Activated T-cell treated with anti-CD3 and anti-CD28 coated beads for 4 hours (primary cell): ENCODE data around the gene TP53TG5.
A peak's percentile ranks its signal among the peaks of the same experiment; 100 is the strongest.

Experiments used
- DNase-seq: peaks from one replicate; pipeline ENCODE4 v3.0.0-alpha.2; 2020

Gene TP53TG5

DNA sequence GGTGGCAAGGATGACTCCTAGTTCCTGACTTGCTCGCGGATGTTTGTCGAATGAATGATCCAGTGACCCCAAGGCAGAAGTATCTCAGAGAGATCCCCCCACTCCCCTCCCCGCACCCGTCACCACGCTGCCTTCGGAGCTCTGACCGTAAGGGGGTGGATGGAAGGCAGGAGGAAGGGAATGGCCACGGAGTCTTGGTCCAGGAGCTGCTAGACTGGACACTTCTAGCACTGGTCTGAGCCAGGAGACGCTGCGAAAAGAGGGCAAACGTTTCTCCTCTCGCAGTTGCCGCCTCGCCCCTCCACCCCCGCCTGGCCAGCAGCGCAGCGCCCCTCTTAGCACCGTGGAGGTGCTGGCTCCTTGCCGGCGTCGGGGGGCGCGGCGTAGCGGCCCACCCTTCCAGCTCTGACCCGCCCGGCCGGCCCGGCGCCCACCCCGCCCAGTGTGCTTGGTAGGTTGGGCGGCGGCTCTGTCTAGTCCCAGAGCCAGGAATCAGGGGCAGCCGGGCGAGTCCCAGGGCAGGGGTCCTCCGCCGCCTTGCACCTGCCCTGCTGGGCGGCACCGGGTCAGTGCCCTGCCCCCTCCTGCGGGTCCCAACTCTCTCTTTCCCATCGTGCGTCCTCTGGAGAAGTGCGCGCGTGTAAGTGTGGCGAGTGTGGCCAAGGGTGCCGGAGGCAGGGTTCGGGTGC is 27.6 kb upstream of the TP53TG5 start:
- DNase-seq: no peak

DNA sequence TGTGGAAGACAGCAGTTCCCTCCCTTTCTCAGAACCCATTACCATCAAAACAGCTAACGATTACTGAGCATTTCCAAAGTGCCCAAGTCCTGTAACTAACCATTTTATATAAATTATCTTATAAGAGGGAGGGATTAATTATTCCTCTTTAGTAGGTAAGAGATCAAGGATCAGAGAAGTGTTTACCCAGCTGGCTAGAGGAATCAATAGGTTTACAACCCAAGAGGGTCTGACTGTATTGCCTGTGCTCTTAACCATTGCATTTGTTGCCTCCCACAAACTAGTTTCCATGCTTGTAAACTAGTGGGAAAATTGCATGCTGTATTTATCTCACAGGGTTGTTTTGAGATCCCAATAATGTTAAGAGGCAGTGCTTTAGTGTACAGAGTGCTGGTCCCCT is 26.3 kb upstream of the TP53TG5 start:
- DNase-seq: no peak

DNA sequence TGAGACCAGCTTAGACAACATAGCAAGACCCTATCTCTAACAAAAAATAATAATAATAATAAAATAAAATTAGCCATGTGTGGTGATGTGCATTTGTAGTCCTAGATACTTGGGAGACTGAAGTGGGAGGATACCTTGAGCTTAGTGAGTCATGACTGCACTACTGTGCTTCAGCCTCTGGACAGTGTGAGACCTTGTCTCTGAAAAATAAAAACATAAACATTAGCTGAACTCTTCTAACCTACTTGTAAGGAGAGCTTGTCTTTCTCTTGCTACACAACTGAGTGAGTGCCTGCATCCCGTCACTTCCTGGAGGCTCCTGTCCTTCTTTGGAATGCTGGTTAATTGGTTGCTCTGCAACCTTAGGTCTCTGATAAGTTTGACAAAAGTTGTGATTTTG is 24.8 kb upstream of the TP53TG5 start:
- DNase-seq: no peak

DNA sequence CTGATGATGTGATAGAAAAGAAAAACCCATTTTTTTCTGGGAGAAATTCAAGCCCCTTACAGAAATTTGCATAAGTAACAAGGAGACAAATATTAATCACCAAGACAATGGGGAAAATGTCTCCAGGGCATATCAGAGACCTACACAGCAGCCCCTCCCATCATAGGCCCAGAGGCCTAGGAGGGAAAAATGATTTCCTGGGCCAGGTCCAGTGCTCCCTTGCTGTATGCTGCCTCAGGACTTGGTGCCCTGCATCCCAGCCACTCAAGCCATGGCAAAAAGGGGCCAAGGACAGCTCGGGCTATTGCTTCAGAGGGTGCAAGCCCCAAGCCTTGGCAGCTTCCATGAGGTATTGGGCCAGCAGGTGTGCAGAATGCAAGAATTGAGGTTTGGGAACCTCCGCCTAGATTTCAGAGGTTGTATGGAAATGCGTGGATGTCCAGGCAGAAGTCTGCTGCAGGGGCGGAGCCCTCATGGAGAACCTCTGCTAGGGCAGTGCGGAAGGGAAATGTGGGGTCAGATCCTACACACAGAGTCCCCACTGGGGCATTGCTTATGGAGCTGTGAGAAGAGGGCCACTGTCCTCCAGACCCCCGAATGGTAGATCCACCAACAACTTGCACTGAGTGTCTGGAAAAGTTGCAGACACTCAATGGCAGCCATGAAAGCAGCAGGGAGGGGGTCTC is 22.4 kb upstream of the TP53TG5 start:
- no peak for DNase-seq

DNA sequence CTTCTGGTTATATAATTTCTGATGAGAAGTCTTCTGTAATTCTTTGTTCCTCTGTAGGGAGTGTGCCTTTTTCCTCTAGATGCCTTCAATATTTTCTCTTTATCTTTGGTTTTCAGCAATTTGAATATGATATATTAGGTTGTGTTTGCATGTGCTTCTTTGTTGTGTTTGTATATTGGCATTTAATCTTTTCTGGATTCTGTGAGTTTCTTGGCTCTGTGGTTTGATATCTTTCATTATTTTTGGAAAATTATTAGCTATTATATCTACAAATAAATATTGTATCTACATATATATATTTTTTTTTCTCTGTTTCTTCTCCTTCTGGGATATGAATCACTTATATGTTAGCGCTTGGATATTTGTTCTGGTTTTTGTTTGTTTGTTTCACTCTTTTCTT is 20.9 kb upstream of the TP53TG5 start:
- DNase-seq: no peak

DNA sequence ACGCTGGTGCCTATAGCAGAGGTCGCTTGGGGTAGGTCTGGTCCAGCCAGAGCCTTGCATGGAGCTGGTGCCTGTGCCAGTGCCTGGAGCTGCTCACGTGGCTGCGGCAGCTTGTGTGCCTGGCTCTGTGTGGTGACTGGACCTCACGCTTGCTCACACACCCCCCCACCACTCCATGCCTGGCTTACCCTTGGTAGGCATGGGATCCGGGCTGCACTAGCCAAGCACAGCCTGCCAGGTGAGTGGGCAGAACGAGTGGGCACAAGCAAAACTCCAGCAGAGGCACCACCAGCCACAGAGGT is 16.9 kb upstream of the TP53TG5 start:
- no peak for DNase-seq

DNA sequence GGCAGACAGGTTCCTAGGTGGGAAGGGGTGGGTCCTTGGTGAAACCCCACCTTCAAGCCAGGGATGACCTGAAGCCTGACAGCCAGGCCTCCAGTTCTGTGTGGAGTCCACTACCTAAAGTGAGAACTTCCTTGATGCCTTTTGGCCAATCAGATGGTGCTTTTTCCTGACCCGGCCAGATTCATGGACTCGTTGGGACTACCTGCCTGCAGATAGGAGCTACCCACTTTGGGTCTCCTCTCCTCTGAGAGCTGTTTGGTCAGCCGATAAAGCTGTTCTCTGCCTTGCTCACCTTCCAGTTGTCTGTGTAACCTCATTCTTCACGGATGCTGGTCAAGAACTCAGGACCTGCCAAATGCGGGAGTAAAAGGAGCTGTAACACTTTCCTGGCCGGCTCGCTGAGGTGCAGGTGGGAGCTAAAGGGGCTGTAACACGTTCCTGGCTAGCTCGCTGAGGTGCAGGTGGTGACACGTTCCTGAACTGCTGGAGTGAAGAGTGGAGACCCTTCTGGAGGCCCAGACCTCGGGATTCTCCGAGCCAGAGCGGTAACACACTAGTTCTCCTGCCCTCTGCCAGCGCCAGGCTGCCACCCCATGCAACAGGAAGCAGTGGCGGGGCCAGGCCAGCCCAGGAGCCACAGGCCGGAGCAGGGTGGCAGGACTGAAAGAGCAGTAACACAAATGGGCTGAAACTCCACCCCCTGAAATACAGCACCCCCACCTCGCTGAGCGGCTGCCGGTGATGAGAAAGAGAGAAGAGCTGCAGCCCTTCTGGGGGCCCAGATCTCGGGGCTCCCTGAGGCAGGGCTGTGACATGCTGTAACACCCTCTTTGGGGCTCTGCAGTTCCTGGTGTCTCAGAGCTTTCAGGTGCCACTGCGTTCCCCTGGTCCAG is 16.3 kb upstream of the TP53TG5 start:
- no peak for DNase-seq

DNA sequence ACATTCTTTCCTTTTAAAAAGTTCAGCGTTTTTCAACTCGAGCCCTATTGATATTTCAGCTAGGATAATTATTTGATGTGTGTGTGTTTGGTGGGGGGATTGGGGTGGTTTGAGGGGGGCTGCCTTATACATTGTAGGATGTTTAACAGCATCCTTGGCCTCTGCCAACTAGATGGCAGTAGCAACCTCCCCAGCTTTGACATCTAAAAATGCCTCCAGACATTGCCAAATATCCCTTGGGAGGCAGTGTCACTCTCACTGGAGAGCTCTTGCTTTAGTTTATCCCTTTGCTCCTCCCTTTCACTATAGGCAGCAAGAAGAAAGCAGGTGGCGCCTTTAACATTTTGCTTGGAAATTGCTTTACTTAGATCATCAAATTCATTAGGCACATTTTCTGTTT is 14.6 kb upstream of the TP53TG5 start:
- no peak for DNase-seq

DNA sequence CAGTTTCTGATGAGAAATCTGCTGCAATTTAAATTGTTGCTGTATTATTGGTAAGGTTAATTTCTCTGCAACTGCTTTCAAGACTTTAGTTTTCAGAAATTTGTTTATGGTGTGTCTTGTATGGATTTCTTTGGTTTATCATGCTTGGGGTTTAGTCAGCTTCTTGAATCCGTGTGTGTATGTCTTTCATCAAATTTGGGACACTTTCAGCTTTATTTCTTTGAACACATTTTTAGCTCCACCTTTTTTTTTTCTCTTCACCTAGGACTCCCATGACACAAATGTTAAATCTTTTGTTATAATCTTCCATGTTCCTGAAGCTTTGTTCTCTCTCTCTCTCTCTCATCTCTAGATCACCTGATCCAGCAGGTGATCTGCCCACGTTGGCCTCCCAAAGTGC is 13.4 kb upstream of the TP53TG5 start:
- DNase-seq: no peak

DNA sequence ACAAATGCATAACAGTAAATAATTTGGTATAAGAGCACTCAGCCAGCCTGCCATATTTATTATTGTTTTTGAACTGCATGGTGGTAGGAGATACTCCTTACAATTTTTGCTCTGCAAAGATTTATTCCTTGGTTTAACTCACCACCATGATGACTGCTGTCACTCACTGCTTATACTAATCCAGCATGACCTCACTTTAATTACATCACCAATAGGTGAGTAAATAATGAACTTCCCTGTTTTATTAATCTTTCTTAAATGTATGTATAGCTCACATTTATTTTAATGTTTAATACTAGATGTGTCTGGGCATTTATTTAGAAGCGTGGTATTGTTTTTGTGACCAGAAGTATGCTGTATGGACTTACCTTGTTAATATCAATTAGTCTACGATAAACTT is 12.8 kb upstream of the TP53TG5 start:
- DNase-seq: no peak

DNA sequence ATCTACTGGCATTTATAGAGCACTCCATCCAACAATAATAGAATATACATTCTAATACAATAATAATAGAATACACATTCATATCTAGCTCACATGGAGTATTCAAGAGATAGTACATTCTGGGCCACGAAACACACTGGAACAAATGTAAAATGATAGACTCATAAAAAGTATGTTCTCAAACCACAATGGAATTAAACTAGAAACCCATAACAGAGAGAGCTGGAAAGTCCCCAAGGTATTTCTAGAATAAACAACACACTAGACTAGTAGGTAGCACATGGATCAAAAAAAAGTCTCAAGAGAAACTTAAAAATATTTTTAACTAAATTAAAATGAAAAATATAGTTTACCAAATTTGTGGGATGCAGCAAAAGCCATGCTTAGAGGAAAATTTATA is 9.1 kb upstream of the TP53TG5 start:
- no peak for DNase-seq

DNA sequence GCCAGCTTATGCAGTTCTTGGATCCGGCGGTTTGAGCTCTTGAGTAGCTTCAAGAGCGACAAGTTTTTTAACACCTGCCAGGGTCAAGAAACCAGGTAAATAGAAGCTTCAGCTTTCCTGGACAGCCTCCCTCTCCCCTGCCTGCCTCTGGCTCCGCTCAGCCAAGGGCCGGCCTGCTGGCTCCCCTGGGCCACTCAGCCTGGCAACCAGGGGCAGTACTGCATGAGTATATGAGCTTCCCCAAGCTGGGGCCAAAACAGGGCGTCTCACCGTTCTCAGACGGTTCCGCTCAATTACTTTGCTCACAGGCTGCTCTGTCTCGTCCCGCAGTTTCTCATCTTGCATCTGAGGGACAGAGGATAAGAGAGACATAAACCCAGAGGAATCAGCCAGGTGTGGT is 856 bp downstream of the TP53TG5 start:
- no peak for DNase-seq

DNA sequence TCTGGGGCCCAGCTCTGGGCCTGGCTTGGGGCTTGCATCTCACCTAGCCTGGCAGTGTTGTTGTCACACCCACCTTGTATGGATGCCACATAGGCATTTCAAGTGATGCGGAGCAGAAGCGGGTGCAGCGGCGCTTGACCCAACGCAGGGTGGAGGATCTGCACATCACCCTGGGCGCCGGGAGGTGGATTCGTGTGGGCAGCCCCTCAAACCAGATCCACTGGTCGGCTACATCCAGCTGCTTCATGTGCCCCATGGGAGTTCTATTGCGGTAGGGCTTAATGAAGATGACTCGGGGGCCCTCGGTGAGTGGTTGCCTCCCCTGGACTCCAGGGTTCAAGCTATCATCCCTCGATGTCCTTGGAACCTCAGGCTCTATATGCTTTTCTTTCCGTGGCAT is 3.2 kb downstream of the TP53TG5 start:
- DNase-seq: no peak

DNA sequence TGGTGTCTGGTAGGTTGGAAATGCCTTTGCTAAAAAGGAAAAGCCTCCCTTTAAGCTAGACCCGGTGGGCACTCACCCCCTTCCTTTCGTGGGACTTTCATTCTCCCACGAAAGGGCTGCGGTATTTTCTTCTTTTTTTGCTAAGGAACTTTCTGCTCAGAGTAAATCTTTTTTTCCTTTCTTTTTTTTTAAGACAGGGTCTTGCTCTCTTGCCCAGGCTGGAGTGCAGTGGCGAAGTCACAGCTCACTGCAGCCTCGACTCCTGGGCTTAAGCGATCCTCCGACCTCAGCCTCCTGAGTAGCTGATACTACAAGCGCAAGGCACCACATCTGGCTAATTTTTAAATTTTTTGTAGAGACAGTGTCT is 4.0 kb downstream of the TP53TG5 start:
- DNase-seq: no peak

DNA sequence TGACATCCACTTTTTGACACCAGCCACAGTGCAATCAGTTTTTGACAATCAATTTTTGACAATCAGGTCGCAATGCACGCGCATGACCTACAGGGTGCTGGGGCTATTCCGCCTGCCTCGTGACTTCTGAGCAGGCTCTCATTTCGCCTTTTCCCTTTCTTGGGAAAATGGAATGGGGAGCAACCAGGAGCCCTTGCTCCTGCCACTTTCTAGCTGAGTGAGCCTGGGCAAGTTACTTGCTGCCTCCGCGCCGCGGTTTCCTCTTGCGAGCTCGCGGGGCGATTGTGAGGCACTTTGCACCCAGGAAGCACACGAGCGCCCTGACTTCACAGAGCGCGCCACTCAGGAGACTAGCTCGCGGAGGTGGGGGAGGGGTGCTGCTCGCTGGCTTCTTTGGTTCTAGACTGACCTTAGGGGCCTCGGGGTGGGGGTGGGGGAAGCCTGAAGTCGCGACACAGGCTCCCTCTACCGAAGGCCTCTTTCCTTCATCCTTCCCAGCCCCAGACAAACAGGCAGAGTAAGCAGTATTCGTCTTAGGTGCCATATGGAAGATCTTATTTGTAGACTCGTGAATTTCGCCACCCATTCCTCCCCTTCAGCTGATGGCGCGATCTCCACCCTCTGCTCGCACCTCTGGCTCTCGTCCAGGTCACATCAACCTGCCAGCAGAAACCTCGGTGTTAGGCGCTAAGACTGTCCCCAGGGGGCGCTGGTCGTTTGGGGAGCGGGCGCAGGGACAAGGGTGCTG is 4.6 kb downstream of the TP53TG5 start:
- peak; percentile 93 for DNase-seq

DNA sequence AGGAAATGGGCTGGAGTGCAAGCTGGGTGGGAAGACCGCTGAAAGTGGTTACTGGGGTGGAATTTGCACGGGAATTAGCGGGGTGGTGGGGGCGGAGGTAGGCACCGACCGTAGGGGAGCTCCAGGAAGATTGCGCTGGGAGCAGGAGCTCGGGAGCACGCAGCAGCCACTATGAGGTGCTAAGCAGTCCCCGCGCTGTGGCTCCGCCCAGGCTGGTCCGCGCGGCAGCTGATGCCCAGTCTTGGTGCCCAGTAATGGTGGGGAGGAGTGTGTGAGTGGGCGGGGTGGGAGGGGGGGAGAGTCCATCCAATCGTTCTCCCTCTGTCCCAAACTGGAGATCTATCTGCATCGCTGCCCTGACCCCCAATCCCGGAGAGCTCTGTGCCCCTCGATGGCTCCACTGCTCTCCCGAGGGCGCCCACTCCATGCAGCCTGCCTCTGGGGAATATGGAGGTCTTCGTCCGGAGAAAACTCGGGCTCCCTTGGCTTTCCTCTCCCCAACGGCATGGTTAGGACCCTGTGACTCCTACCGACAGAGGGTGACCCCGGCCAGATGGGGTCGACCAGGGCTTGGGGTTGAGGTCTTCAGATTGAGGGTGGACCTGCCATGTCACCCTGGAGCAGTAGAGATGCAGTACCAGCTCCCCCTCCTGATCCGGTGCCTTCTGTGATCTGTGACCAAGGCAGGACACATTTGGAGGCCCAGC is 5.3 kb downstream of the TP53TG5 start:
- no peak for DNase-seq

DNA sequence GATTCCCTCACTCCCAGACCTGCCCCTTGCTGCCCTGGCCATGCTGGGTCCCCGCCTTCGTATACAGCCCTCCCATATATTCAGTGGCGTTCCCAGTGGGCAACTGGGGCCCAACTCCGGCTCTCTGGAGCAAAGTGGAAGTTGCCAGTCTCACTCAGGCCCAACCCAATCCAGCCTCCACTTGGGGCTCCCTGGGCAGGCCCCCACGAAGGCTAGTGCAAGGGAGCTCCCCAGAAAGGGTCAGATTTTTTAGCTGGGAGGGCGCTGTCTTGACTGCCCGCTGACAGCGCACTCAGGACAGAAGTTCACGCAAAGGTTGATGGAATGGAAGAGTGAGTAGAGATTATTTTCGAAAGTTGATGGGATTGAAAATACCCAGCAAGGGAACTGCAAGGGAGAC is 5.9 kb downstream of the TP53TG5 start:
- no peak for DNase-seq

DNA sequence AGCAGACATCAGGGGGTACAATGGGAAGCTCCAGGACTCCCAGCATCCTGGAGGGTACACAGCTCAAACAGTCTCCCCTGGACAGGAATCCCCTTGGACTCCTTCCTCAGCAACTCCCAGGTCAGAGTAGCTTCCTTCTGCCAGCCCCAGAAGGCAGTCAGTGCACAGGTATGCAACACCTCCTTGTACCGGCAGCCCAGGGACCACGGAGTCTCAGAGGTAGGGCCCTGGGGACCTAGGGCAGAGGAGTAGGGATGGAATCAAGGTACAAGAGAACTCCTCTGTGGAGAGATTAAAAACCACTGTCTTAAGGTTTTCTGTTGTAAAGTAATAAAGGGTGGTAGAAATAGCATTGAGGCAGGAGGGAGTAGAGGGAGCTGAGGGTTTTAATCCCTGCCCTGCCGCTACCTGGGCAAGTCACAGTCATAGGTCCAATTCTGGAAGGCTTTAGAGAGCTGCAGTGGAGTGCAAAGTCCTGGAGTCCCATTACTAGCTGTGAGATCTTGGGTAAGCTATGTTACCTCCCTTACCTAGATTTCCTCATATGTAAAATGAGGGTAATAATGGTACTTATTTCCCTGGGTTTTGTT is 7.5 kb downstream of the TP53TG5 start:
- no peak for DNase-seq

DNA sequence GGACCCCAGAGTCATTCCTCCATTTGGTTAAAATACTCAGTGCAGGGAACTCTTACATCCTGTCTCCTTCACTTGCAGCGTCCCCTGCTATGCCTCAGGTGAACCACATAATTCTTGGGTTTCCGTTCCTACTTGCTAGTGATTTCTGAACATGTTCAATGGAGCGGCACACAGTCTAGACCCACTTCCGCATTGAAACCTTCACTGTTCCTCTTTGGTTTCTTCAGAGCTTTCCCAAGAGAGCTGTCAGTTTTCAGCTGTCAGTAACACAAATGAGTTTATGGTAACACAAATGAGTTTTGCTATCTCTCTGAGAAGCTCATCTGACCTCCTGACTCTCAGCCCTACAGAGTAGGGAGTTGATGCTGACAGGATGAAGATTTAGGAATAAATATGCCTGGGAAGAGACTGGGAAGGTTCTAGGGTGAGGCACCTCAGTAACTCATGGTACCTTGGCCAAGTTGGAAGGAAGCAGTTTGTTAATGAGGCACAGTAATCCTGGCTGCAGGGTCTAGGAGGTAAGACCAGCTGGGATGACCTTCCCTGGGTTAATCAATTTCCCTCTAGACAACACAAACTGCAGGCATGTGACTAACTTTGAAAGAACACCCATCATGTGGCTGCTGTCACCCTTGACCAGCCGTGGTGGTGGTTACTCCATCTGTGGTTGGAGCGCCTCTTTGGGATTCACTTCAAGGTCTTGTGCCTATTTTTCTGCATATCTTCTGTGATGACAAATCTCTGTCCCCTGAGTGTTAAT is 9.7 kb downstream of the TP53TG5 start:
- DNase-seq: no peak

DNA sequence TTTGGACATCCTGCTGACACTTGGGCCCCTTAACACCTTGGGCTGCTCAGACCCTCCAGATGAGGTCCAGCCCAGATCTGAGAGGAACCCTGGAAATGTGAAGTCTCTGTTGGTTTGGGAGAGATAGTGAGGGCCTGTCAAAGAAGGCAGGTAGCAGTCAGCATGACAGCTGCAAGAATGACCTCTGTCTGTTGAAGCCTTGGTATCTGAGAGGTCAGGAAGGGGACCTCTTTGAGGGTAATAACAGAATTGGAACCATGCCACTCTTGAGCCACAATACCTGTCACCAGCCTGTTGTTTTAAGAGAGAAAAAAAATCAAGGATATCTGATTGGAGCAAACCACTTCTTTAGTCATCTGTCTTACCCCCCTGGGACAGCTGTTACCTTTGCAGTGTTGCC is 11.0 kb downstream of the TP53TG5 start:
- DNase-seq: no peak

DNA sequence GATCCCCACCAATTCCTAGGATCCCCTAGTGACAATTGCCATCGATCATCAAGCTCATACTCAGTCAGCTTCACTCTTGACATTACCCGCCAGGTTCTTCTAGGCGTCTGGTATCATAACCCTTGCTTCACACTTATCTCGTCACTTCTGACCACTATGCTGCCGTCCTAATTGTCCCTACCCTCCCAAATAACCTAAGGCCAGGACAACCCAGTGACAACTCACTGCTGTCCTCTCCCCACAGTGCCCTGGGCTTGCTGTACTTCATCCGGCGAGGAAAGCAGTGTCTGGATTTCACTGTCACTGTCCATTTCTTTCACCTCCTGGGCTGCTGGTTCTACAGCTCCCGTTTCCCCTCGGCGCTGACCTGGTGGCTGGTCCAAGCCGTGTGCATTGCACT is 11.5 kb downstream of the TP53TG5 start:
- DNase-seq: no peak

DNA sequence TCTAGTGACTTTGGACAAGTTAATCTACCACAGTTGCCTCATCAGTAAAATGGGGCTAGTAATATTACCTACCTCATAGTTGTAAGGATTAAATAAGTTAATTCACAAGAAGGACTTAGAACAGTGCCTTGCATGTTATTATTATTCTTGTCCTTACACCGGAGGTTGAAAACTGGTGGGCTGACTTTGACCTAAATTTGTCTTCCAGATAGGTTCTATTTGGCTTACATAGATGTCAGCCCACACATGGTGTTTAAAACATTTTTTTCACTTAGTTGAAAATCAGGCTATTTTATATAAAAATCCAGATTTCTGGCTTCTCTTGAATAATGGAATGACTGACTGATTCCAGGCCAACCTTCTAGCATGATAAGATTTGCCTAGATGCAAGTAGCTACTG is 11.9 kb downstream of the TP53TG5 start:
- no peak for DNase-seq
